KMS-11 (cell line): Measurements from ENCODE around the gene FOXP1.

Source experiments
- H2AFZ ChIP-seq: fragments of 200-600 bp; sonication (generic); 2 replicates; pipeline ENCODE4 v1.6.1; 2016; ENCODE audit warnings: antibody characterized with exemption, mixed run types, low read depth
- H3K27ac ChIP-seq: fragments of 200-600 bp; sonication (generic); 2 replicates; pipeline ENCODE4 v1.6.1; 2016; ENCODE audit warnings: mild to moderate bottlenecking, mixed run types
- H3K27me3 ChIP-seq: fragments of 200-600 bp; sonication (generic); 2 replicates; pipeline ENCODE4 v1.6.1; 2017; ENCODE audit warnings: mild to moderate bottlenecking, low read depth, mixed run types, moderate library complexity; ENCODE audit not compliant: insufficient read depth
- H3K36me3 ChIP-seq: fragments of 200-600 bp; sonication (generic); 2 replicates; pipeline ENCODE4 v1.6.1; 2017; ENCODE audit warnings: mild to moderate bottlenecking, mixed run types; ENCODE audit not compliant: insufficient read depth
- H3K4me1 ChIP-seq: fragments of 200-600 bp; sonication (generic); 2 replicates; pipeline ENCODE4 v1.6.1; 2016; ENCODE audit warnings: mild to moderate bottlenecking, low read depth, mixed run types; ENCODE audit not compliant: poor library complexity, severe bottlenecking
- H3K4me2 ChIP-seq: fragments of 200-600 bp; sonication (generic); 2 replicates; pipeline ENCODE4 v1.7.0; 2016; ENCODE audit warnings: mild to moderate bottlenecking, mixed run types
- H3K4me3 ChIP-seq: fragments of 200-600 bp; sonication (generic); IDR thresholded peaks from 2 replicates; pipeline ENCODE4 v1.6.1; 2017; ENCODE audit warnings: low read depth, low read length, mixed read lengths; ENCODE audit not compliant: insufficient read depth
- H3K79me2 ChIP-seq: fragments of 200-600 bp; sonication (generic); 2 replicates; pipeline ENCODE4 v1.6.1; 2016; ENCODE audit warnings: low read depth, mixed run types; ENCODE audit not compliant: insufficient read depth
- H3K9ac ChIP-seq: fragments of 200-600 bp; sonication (generic); 2 replicates; pipeline ENCODE4 v1.6.1; 2016; ENCODE audit warnings: mild to moderate bottlenecking, mixed run types
- H4K20me1 ChIP-seq: fragments of 200-600 bp; sonication (generic); 2 replicates; pipeline ENCODE4 v1.6.1; 2016; ENCODE audit warnings: mild to moderate bottlenecking, mixed run types; ENCODE audit not compliant: insufficient read depth
- CTCF ChIP-seq: fragments of 200-600 bp; sonication (generic); conservative IDR thresholded peaks from 2 replicates; pipeline ENCODE4 v1.6.1; 2017; ENCODE audit warnings: low read depth, mild to moderate bottlenecking, antibody characterized with exemption, low read length, moderate library complexity, mixed read lengths

The FOXP1 gene

GRCh38 chr3:71512000-71512399 is 71.5 kb downstream of the FOXP1 start:
- no peak overlapping the region for H3K9ac ChIP-seq
- no peak overlapping the region for H3K4me3 ChIP-seq
- H3K27ac ChIP-seq, result no peak overlapping the region
- TF ChIP-seq CTCF, result no peak
- H3K4me2 ChIP-seq, result no peak overlapping the region
- no peaks in the 10 kb centered on the region for H3K79me2 ChIP-seq
- H4K20me1 ChIP-seq, result no peaks in the 10 kb centered on the region
- H2AFZ ChIP-seq, result no peak overlapping the region
- H3K27me3 ChIP-seq, result no peaks in the 10 kb centered on the region
- H3K36me3 ChIP-seq, result no peaks in the 10 kb centered on the region
- no peaks in the 10 kb centered on the region for H3K4me1 ChIP-seq

GRCh38 chr3:71511446-71511845 is 72.1 kb downstream of the FOXP1 start:
- Histone ChIP-seq H3K27ac (no peak overlapping the region), H3K36me3 (no peaks in the 10 kb centered on the region), H3K4me3 (no peak overlapping the region), H3K9ac (no peak overlapping the region), H2AFZ (no peak overlapping the region), H3K27me3 (no peaks in the 10 kb centered on the region), H3K4me1 (no peaks in the 10 kb centered on the region), H3K79me2 (no peaks in the 10 kb centered on the region), H4K20me1 (no peaks in the 10 kb centered on the region), H3K4me2 (no peak overlapping the region)
- TF ChIP-seq CTCF, result no peak

GRCh38 chr3:71511037-71511436 is 72.5 kb downstream of the FOXP1 start:
- no peak for TF ChIP-seq CTCF
- Histone ChIP-seq H3K4me3 (no peak overlapping the region), H2AFZ (no peak overlapping the region), H3K4me1 (no peaks in the 10 kb centered on the region), H3K36me3 (no peaks in the 10 kb centered on the region), H3K27ac (no peak overlapping the region), H4K20me1 (no peaks in the 10 kb centered on the region), H3K4me2 (no peak overlapping the region), H3K27me3 (no peaks in the 10 kb centered on the region), H3K79me2 (no peaks in the 10 kb centered on the region), H3K9ac (no peak overlapping the region)

- H3K79me2 ChIP-seq, result no peaks in the 10 kb centered on the region
- no peak overlapping the region for H3K4me3 ChIP-seq
- no peaks in the 10 kb centered on the region for H4K20me1 ChIP-seq
- no peak overlapping the region for H2AFZ ChIP-seq
- no peak overlapping the region for H3K27ac ChIP-seq
- no peaks in the 10 kb centered on the region for H3K27me3 ChIP-seq
- no peaks in the 10 kb centered on the region for H3K36me3 ChIP-seq
- no peak overlapping the region for H3K9ac ChIP-seq
- H3K4me2 ChIP-seq, result no peak overlapping the region
- no peaks in the 10 kb centered on the region for H3K4me1 ChIP-seq
- TF ChIP-seq CTCF, result no peak
These were observed 73.0 kb downstream of the FOXP1 start for GRCh38 chr3:71510510-71510909.

GRCh38 chr3:71509066-71509465 is 74.5 kb downstream of the FOXP1 start:
- Histone ChIP-seq H4K20me1 (no peaks in the 10 kb centered on the region), H3K4me1 (no peaks in the 10 kb centered on the region), H3K4me3 (no peak overlapping the region), H3K27ac (no peak overlapping the region), H3K27me3 (no peaks in the 10 kb centered on the region), H2AFZ (no peak overlapping the region), H3K9ac (no peak overlapping the region), H3K79me2 (no peaks in the 10 kb centered on the region), H3K36me3 (no peaks in the 10 kb centered on the region), H3K4me2 (no peak overlapping the region)
- TF ChIP-seq CTCF, result no peak
